ENCODE results near the gene SPX. TPM values are rescaled to one million over a fixed set of nuclear protein-coding genes. Genes with fewer than 3 reads are reported as not detected.

The SPX gene
- total RNA-seq, 1 donor from 2014 or later = 4.0 TPM

DNA sequence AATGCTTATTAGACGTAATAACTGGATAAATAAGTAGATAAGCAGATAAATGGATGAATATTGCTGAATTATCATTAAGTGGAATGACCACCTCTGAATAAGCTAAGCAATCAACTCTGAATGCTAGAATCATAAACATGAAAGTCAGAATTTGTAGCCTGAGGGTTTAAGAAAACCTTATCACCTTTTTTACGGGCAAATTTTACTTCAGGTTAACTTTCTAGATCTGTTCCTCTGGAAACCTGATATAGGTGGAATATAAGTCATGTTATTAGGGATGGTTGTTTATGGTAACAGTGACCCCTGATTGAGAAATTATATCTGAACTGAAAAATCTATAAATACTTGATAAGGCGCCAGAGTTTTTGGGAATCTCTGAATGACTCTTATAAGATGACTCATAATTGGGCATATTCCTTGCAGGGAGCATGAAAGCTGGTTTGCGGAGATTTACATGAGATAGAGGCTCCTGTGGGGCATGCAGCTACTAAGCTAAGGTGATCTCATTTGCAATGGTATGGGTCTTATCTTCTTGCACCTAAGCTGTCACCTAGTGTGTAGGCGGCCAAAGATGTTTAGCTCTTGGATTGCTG, 12.1 kb downstream of the SPX start:
- Histone ChIP-seq H4K20me1 (ENCODE audit: low read depth) (no peaks in the 10 kb centered on the region), H3K27ac (no peak overlapping the region), H3K4me1 (no peaks in the 10 kb centered on the region), H3K36me3 (no peaks in the 10 kb centered on the region), H3K9me3 (ENCODE audit: low read depth) (no peaks in the 10 kb centered on the region), H3K4me3 (no peak overlapping the region), H2AFZ (replicated peaks) (no peak overlapping the region), H3K79me2 (ENCODE audit: low read depth) (no peaks in the 10 kb centered on the region), H3F3A (ENCODE audit: low read depth) (no peaks in the 10 kb centered on the region), H3K9ac (no peak overlapping the region), H3K27me3 (no peaks in the 10 kb centered on the region), H3K4me2 (no peak overlapping the region)
- TF ChIP-seq, protein P1, sequence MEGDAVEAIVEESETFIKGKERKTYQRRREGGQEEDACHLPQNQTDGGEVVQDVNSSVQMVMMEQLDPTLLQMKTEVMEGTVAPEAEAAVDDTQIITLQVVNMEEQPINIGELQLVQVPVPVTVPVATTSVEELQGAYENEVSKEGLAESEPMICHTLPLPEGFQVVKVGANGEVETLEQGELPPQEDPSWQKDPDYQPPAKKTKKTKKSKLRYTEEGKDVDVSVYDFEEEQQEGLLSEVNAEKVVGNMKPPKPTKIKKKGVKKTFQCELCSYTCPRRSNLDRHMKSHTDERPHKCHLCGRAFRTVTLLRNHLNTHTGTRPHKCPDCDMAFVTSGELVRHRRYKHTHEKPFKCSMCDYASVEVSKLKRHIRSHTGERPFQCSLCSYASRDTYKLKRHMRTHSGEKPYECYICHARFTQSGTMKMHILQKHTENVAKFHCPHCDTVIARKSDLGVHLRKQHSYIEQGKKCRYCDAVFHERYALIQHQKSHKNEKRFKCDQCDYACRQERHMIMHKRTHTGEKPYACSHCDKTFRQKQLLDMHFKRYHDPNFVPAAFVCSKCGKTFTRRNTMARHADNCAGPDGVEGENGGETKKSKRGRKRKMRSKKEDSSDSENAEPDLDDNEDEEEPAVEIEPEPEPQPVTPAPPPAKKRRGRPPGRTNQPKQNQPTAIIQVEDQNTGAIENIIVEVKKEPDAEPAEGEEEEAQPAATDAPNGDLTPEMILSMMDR (IDR thresholded peaks at IDR 0.05) = no peak
- TF ChIP-seq EZH2 (IDR thresholded peaks at IDR 0.05) = no peak
- no peak for TF ChIP-seq EZH2phosphoT487 (IDR thresholded peaks at IDR 0.05)
- H3K36me3 Mint-ChIP-seq = no peaks in the 10 kb centered on the region
- H3K4me1 Mint-ChIP-seq = no peaks in the 10 kb centered on the region
- H3K27me3 Mint-ChIP-seq (ENCODE audit: insufficient read depth, low read depth) = peaks cover 4% of the 10 kb centered on the region
- no peak overlapping the region for H3K4me3 Mint-ChIP-seq
- no peaks in the 10 kb centered on the region for H3K9me3 Mint-ChIP-seq
- no peak overlapping the region for H3K27ac Mint-ChIP-seq
- no peak for DNase-seq (ENCODE audit: low spot score)

- Histone ChIP-seq H2AFZ (replicated peaks) (no peak overlapping the region), H3K36me3 (no peaks in the 10 kb centered on the region), H3K27ac (no peak overlapping the region), H3F3A (ENCODE audit: low read depth) (no peaks in the 10 kb centered on the region), H3K9ac (no peak overlapping the region), H3K27me3 (no peaks in the 10 kb centered on the region), H3K4me1 (no peaks in the 10 kb centered on the region), H3K4me3 (no peak overlapping the region), H4K20me1 (ENCODE audit: low read depth) (no peaks in the 10 kb centered on the region), H3K4me2 (no peak overlapping the region), H3K79me2 (ENCODE audit: low read depth) (no peaks in the 10 kb centered on the region), H3K9me3 (ENCODE audit: low read depth) (no peaks in the 10 kb centered on the region)
- H3K36me3 Mint-ChIP-seq = no peaks in the 10 kb centered on the region
- no peaks in the 10 kb centered on the region for H3K9me3 Mint-ChIP-seq
- no peak overlapping the region for H3K4me3 Mint-ChIP-seq
- no peak for TF ChIP-seq EZH2 (IDR thresholded peaks at IDR 0.05)
- TF ChIP-seq, protein P1 (IDR thresholded peaks at IDR 0.05) = no peak
- no peak for TF ChIP-seq EZH2phosphoT487 (IDR thresholded peaks at IDR 0.05)
- no peak for DNase-seq (ENCODE audit: low spot score)
- H3K4me1 Mint-ChIP-seq = no peaks in the 10 kb centered on the region
- peaks cover 2% of the 10 kb centered on the region for H3K27me3 Mint-ChIP-seq (ENCODE audit: insufficient read depth, low read depth)
- H3K27ac Mint-ChIP-seq = no peak overlapping the region
Observed at GRCh38 chr12:21539797-21540196, 13.7 kb downstream of the SPX start.

DNA sequence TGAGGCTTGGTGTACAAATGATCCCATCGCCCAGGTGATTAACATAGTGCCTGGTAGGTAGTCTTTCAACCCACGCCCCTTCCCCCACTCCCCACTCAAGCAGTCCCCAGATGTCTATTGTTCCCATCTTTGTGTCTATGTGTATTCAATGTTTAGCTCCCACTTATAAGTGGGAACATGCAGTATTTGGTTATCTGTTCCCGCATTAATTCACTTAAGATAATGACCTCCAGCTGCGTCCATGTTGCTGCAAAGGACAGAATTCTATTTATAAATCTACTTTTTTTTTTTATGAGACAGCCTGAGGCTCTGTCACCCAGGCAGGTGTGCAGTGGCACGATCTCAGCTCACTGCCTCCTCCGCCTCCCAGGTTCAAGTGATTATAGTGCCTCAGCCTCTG, 15.7 kb downstream of the SPX start:
- no peaks in the 10 kb centered on the region for H3K9me3 Mint-ChIP-seq
- Histone ChIP-seq H2AFZ (replicated peaks) (no peak overlapping the region), H4K20me1 (ENCODE audit: low read depth) (no peaks in the 10 kb centered on the region), H3K9me3 (ENCODE audit: low read depth) (no peaks in the 10 kb centered on the region), H3K27ac (no peak overlapping the region), H3K9ac (no peak overlapping the region), H3K79me2 (ENCODE audit: low read depth) (no peaks in the 10 kb centered on the region), H3K36me3 (no peaks in the 10 kb centered on the region), H3K4me3 (no peak overlapping the region), H3F3A (ENCODE audit: low read depth) (no peaks in the 10 kb centered on the region), H3K4me1 (no peaks in the 10 kb centered on the region), H3K27me3 (no peaks in the 10 kb centered on the region), H3K4me2 (no peak overlapping the region)
- no peaks in the 10 kb centered on the region for H3K4me1 Mint-ChIP-seq
- H3K27ac Mint-ChIP-seq = no peak overlapping the region
- H3K27me3 Mint-ChIP-seq (ENCODE audit: insufficient read depth, low read depth) = peaks cover 2% of the 10 kb centered on the region
- H3K36me3 Mint-ChIP-seq = no peaks in the 10 kb centered on the region
- TF ChIP-seq, protein P1 (IDR thresholded peaks at IDR 0.05) = no peak
- TF ChIP-seq EZH2phosphoT487 (IDR thresholded peaks at IDR 0.05) = no peak
- TF ChIP-seq EZH2 (IDR thresholded peaks at IDR 0.05) = no peak
- no peak for DNase-seq (ENCODE audit: low spot score)
- no peak overlapping the region for H3K4me3 Mint-ChIP-seq

All from neural progenitor cell (in vitro differentiated cells).